A549 (cell line): ENCODE data around the gene IFNA1. TPM values are rescaled to one million over a fixed set of nuclear protein-coding genes. Genes with fewer than 3 reads are reported as not detected.

ENCODE experiments used
- ATAC-seq, 2 experiments: fragments of 200-7000 bp in 1 of 2; fragments of >200 bp in 1 of 2; cut with Nextera tagmentation in 1 of 2; cut with Tn5 transposase in 1 of 2; 3 replicates each; pipeline versions ENCODE4 v1.8.0 to v1.9.1; 2018 to 2020; ENCODE audit warnings: mild to moderate bottlenecking in 1 of 2, moderate library complexity in 1 of 2
- CTCF ChIA-PET: fragments of 300-600 bp; sonication (Branson Sonifier 250); formaldehyde crosslinking; extraction: SDS; loops from one replicate; lab custom pipeline; 2021; ENCODE audit warnings: antibody characterized with exemption, inconsistent platforms; lab: Yijun Ruan, JAX
- POLR2A ChIA-PET: fragments of 350-600 bp; formaldehyde crosslinking; extraction: SDS; loops from one replicate; lab custom pipeline; 2021; ENCODE audit warnings: antibody characterized with exemption, inconsistent platforms; lab: Yijun Ruan, JAX
- DNase-seq, 2 experiments: peaks; one replicate each; pipeline versions ENCODE4 v3.0.0 to v3.0.0-alpha.2; 2011 to 2016; ENCODE audit warnings: low read depth in 1 of 2, low spot score in 1 of 2
- FAIRE-seq: peaks from 2 replicates; lab custom pipeline; 2011; peaks lifted over from hg19 to GRCh38; lab: Jason Lieb, UNC
- H3K27ac ChIP-seq, 2 experiments: fragments of >200 bp; sonication (Bioruptor Twin); formaldehyde crosslinking; 3 replicates each; pipeline ENCODE4 v1.5.1; 2016 to 2017
- H3K4me1 ChIP-seq: fragments of >200 bp; sonication (Bioruptor Twin); formaldehyde crosslinking; 3 replicates; pipeline ENCODE4 v1.6.1; 2016
- H3K4me2 ChIP-seq: fragments of >200 bp; sonication (Bioruptor Twin); formaldehyde crosslinking; 3 replicates; pipeline ENCODE4 v1.6.1; 2016
- H3K4me3 ChIP-seq: fragments of >200 bp; sonication (Bioruptor Twin); formaldehyde crosslinking; 3 replicates; pipeline ENCODE4 v1.5.1; 2016
- H3K9me3 ChIP-seq: fragments of >200 bp; sonication (Bioruptor Twin); formaldehyde crosslinking; 3 replicates; pipeline ENCODE4 v1.6.1; 2016
- CHD2 ChIP-seq: fragments of 150-350 bp; IDR thresholded peaks from 2 replicates; pipeline ENCODE4 v1.6.1; 2014; ENCODE audit warnings: low read length; ENCODE audit not compliant: partially characterized antibody
- CTCF ChIP-seq: fragments of >200 bp; sonication (Bioruptor Twin); formaldehyde crosslinking; IDR thresholded peaks from 3 replicates; pipeline ENCODE4 v1.5.1; 2016
- EP300 ChIP-seq, 2 experiments: fragments of >200 bp; sonication (Bioruptor Twin); formaldehyde crosslinking; IDR thresholded peaks; 2 replicates in 1 of 2; 3 replicates in 1 of 2; pipeline ENCODE4 v1.6.1; 2016 to 2017
- ESRRA ChIP-seq: fragments of 150-350 bp; IDR thresholded peaks from 2 replicates; pipeline ENCODE4 v1.6.1; 2014; ENCODE audit warnings: mild to moderate bottlenecking, low read length, borderline replicate concordance
- GATA3 ChIP-seq: IDR thresholded peaks from 2 replicates; pipeline ENCODE4 v1.6.1; 2012; ENCODE audit warnings: borderline replicate concordance
- HOXB5 ChIP-seq: fragments of 250-450 bp; sonication (Bioruptor Pico); IDR thresholded peaks from 2 replicates; pipeline ENCODE4 v1.5.0; 2020; ENCODE audit warnings: mild to moderate bottlenecking, moderate library complexity
- JUN ChIP-seq, 2 experiments: fragments of >200 bp; sonication (Bioruptor Twin); formaldehyde crosslinking; IDR thresholded peaks; 2 replicates in 1 of 2; 3 replicates in 1 of 2; pipeline ENCODE4 v1.6.1; 2016 to 2017
- KDM5A ChIP-seq: fragments of 200-600 bp; sonication (generic); IDR thresholded peaks from 2 replicates; pipeline ENCODE4 v1.6.1; 2016; ENCODE audit warnings: antibody characterized with exemption, mild to moderate bottlenecking
- NPAS2 ChIP-seq: fragments of 250-450 bp; sonication (Bioruptor Pico); IDR thresholded peaks from 2 replicates; pipeline ENCODE4 v1.8.0; 2022; ENCODE audit warnings: mild to moderate bottlenecking, moderate library complexity, borderline replicate concordance
- PBX3 ChIP-seq: IDR thresholded peaks from 2 replicates; pipeline ENCODE4 v1.6.1; 2012
- PHF8 ChIP-seq: fragments of 200-600 bp; sonication (generic); IDR thresholded peaks from 2 replicates; pipeline ENCODE4 v1.6.1; 2016; ENCODE audit warnings: low read depth, mild to moderate bottlenecking, antibody characterized with exemption, moderate library complexity, borderline replicate concordance
- RAD21 ChIP-seq, 2 experiments: fragments of >200 bp in 1 of 2; sonication (Bioruptor Twin) in 1 of 2; formaldehyde crosslinking in 1 of 2; IDR thresholded peaks in 1 of 2; conservative IDR thresholded peaks in 1 of 2; 2 replicates in 1 of 2; 3 replicates in 1 of 2; pipeline ENCODE4 v1.6.1; 2012 to 2018; ENCODE audit warnings: inconsistent platforms in 1 of 2
- RARB ChIP-seq: fragments of 250-450 bp; sonication (Bioruptor Pico); IDR thresholded peaks from 2 replicates; pipeline ENCODE4 v1.8.0; 2021; ENCODE audit warnings: mild to moderate bottlenecking, moderate library complexity
- ZC3H11A ChIP-seq: fragments of 450-650 bp; IDR thresholded peaks from 2 replicates; pipeline ENCODE4 v1.6.1; 2014; ENCODE audit warnings: antibody characterized with exemption, mild to moderate bottlenecking
- WGBS: methylation state at CpG from one replicate; pipeline ENCODE4 v1.1.6; 2017; ENCODE audit errors: missing lambda C conversion rate; 5-methylcytosine and 5-hydroxymethylcytosine counted together
- polyA plus RNA-seq, 4 experiments: library from polyadenylated mRNA; depleted of rRNA in 3 of 4; stranded (reverse); fragments of >200 nt; fragmentation: RNase III in 1 of 4; extraction: RNeasy Plus Mini Kit Qiagen cat#74134 plus additional on column Dnase treatment in 1 of 4; gene quantifications; 2 replicates in 3 of 4; 3 replicates in 1 of 4; pipeline ENCODE4 v1.2.3, GENCODE V29; 2011 to 2017

The IFNA1 gene
- polyA plus RNA-seq, 2 of the 4 experiments (the other 2 are of a cell fraction), result not detected

- no peak for FAIRE-seq
- ChIA-PET POLR2A (no interaction called here), CTCF (interaction anchor here (1.1 kb wide), 1 partner anchor 17 kb away, joined by 3 read pairs; no protein-coding TSS in a partner anchor)
- H3K9me3 ChIP-seq, result no peaks in the 10 kb centered on the region
- DNase-seq, result no peak
- no peak overlapping the region for H3K4me2 ChIP-seq
- H3K27ac ChIP-seq, result no peak overlapping the region
- H3K4me3 ChIP-seq, result no peak overlapping the region
- no peak; a peak in 1 of 6 replicates for ATAC-seq
- WGBS, result 85% methylated on average over 4 of the region's 4 CpGs
- H3K4me1 ChIP-seq, result peaks cover 24% of the 10 kb centered on the region
- TF ChIP-seq CTCF (no peak), RARB (CRISPR knock-in tag) (no peak), CHD2 (no peak), ZC3H11A (no peak), ESRRA (no peak), NPAS2 (no peak), KDM5A (no peak), PBX3 (no peak), HOXB5 (CRISPR knock-in tag) (no peak)
These were observed 27.1 kb upstream of the IFNA1 start for GRCh38 chr9:21413151-21413550.

- DNase-seq (no peak), ATAC-seq (peak; percentile 67 to 83; a peak in 4 of 6 replicates), FAIRE-seq (no peak)
- H3K27ac ChIP-seq, result no peak overlapping the region
- no peaks in the 10 kb centered on the region for H3K9me3 ChIP-seq
- WGBS, result 86% methylated on average over 5 of the region's 5 CpGs
- ChIA-PET CTCF (interaction anchor here (1.1 kb wide), 1 partner anchor 17 kb away, joined by 3 read pairs; no protein-coding TSS in a partner anchor), POLR2A (no interaction called here)
- H3K4me1 ChIP-seq, result peaks cover 24% of the 10 kb centered on the region
- H3K4me2 ChIP-seq, result no peak overlapping the region
- TF ChIP-seq JUN (IDR thresholded peaks at IDR 0.05) (no peak), RAD21 (conservative IDR thresholded peaks at IDR 0.05 in 1 of 2, IDR thresholded peaks at IDR 0.05 in 1 of 2) (peak in 1 of 2 experiments; percentile 12; a peak in 1 of 5 replicates), GATA3 (no peak)
- no peak overlapping the region for H3K4me3 ChIP-seq
These were observed 26.6 kb upstream of the IFNA1 start for GRCh38 chr9:21413624-21414023.

- peaks cover 24% of the 10 kb centered on the region for H3K4me1 ChIP-seq
- DNase-seq, result no peak
- TF ChIP-seq RARB (CRISPR knock-in tag) (no peak), GATA3 (no peak), EP300 (IDR thresholded peaks at IDR 0.05) (no peak), PHF8 (no peak)
- no peak for ATAC-seq
- ChIA-PET POLR2A (no interaction called here), CTCF (interaction anchor here (1.0 to 2.3 kb wide), 2 partner anchors 18 to 178 kb away, joined by 3 to 6 read pairs; no protein-coding TSS in a partner anchor)
- H3K27ac ChIP-seq, result peak overlapping the region in 1 of 2 experiments; percentile 31; a peak in 2 of 6 replicates
- no peaks in the 10 kb centered on the region for H3K9me3 ChIP-seq
- H3K4me2 ChIP-seq, result no peak overlapping the region
- no peak overlapping the region for H3K4me3 ChIP-seq
- FAIRE-seq, result no peak
- 95% methylated on average over 2 of the region's 2 CpGs for WGBS
These were observed 25.9 kb upstream of the IFNA1 start for GRCh38 chr9:21414220-21414940.
